ENCODE data around the gene METAP1. TPM values are rescaled to one million over a fixed set of nuclear protein-coding genes. Genes with fewer than 3 reads are reported as not detected.

METAP1 gene
- total and polyA plus RNA-seq, 2 of the 4 experiments (the other 2 are of a cell fraction), result 43.7 to 47.9 TPM

GRCh38 chr4:98959411-98959810, 36.1 kb upstream of the METAP1 start:
- no peaks in the 10 kb centered on the region for H3K9me3 ChIP-seq (ENCODE audit: control insufficient read depth, insufficient read depth, low read length)
- TF ChIP-seq USF2 (IDR thresholded peaks at IDR 0.05; ENCODE audit: low read depth, low read length), result no peak
- TF ChIP-seq MXI1 (IDR thresholded peaks at IDR 0.05; ENCODE audit: borderline replicate concordance, low read depth, low read length), result no peak
- no peak for TF ChIP-seq CEBPB (IDR thresholded peaks at IDR 0.05; ENCODE audit: low read depth, low read length)
- no peak for TF ChIP-seq FOS (IDR thresholded peaks at IDR 0.05; ENCODE audit: low read depth, low read length)
- TF ChIP-seq RCOR1 (IDR thresholded peaks at IDR 0.05; ENCODE audit: insufficient replicate concordance, low read length), result no peak
- no peak for TF ChIP-seq BHLHE40 (IDR thresholded peaks at IDR 0.05; ENCODE audit: low read depth, low read length)
- no peak for TF ChIP-seq RFX5 (IDR thresholded peaks at IDR 0.05; ENCODE audit: low read depth, low read length)
- no peak for TF ChIP-seq MAFK (IDR thresholded peaks at IDR 0.05; ENCODE audit: low read depth, low read length)
- TF ChIP-seq NFE2L2 (IDR thresholded peaks at IDR 0.05; ENCODE audit: low read depth, low read length), result no peak
- no peak for TF ChIP-seq MAZ (IDR thresholded peaks at IDR 0.05; ENCODE audit: borderline replicate concordance, low read depth, low read length)
- TF ChIP-seq ELK1 (IDR thresholded peaks at IDR 0.05; ENCODE audit: borderline replicate concordance, low read depth, low read length), result no peak
- no peak for TF ChIP-seq SMC3 (IDR thresholded peaks at IDR 0.05; ENCODE audit: low read depth, low read length)
- no peak for TF ChIP-seq CHD1 (IDR thresholded peaks at IDR 0.05; ENCODE audit: low read depth, low read length)
- TF ChIP-seq RAD21 (IDR thresholded peaks at IDR 0.05; ENCODE audit: low read length), result no peak
- TF ChIP-seq POLR2A (IDR thresholded peaks at IDR 0.05; ENCODE audit: low read depth, low read length), result no peak
- TF ChIP-seq CTCF (conservative IDR thresholded peaks at IDR 0.05; ENCODE audit: low read depth, low read length), result no peak
- H4K5ac ChIP-seq (ENCODE audit: low read depth, low read length), result no peak overlapping the region
- DNase-seq, result no peak
- no peak overlapping the region for H3K18ac ChIP-seq (ENCODE audit: low read depth, low read length)
- H3K27ac ChIP-seq (ENCODE audit: insufficient read depth, low read length), result no peak overlapping the region
- H2AFZ ChIP-seq (replicated peaks; ENCODE audit: low read length, poor library complexity), result no peak overlapping the region
- intact Hi-C loops (cut with micrococcal nuclease), result no loop called here
- in situ Hi-C loops (cut with MboI; ENCODE audit: low sequenced_read_pairs), result no loop called here
- POLR2A ChIA-PET (ENCODE audit: unreplicated experiment), result no interaction called here
- H2BK120ac ChIP-seq (ENCODE audit: low read depth, low read length), result no peak overlapping the region
- no peak overlapping the region for H3K56ac ChIP-seq (ENCODE audit: extremely low read depth, insufficient read depth, low read length)
- H2BK15ac ChIP-seq (ENCODE audit: low read depth, low read length), result no peak overlapping the region
- H3K27me3 ChIP-seq (ENCODE audit: control insufficient read depth, insufficient read depth, low read length), result no peaks in the 10 kb centered on the region
- dilution Hi-C loops (cut with HindIII; ENCODE audit: low sequenced_read_pairs, unreplicated experiment), result no loop called here
- CTCF ChIA-PET, result no interaction called here
- no peak overlapping the region for H3K4me2 ChIP-seq (ENCODE audit: low read depth, low read length)
- no peak overlapping the region for H3K4me3 ChIP-seq (ENCODE audit: insufficient read depth, low read depth, low read length)
- H2AK5ac ChIP-seq (ENCODE audit: low read depth, low read length), result no peak overlapping the region
- no peak for ATAC-seq (ENCODE audit: low read depth)
- WGBS, 2 experiments (ENCODE audit: extremely low coverage in 2 of 2, insufficient read length in 1 of 2), result no CpG with 5 or more reads among the region's 2 CpGs
- no TSS peak for BruUV-seq (replicated peaks)
- no peak overlapping the region for H4K8ac ChIP-seq (ENCODE audit: low read depth in 2 of 2, low read length in 2 of 2)
- H4K91ac ChIP-seq (ENCODE audit: insufficient read depth, low read depth, low read length), result no peak overlapping the region
- no peaks in the 10 kb centered on the region for H3K79me1 ChIP-seq (ENCODE audit: low read depth in 1 of 2, low read length in 2 of 2)
- peaks cover 3% of the 10 kb centered on the region; the same call in 1 of the 2 replicates for H3K4me1 ChIP-seq (ENCODE audit: control insufficient read depth, insufficient read depth, low read length)
- H3K9ac ChIP-seq (ENCODE audit: low read depth, low read length), result no peak overlapping the region
- H2AK9ac ChIP-seq (replicated peaks; ENCODE audit: low read depth, low read length, poor library complexity), result no peak overlapping the region
- no peak overlapping the region for H3K4ac ChIP-seq (ENCODE audit: low read depth, low read length)
- no peaks in the 10 kb centered on the region for H3K36me3 ChIP-seq (ENCODE audit: control insufficient read depth, insufficient read depth, low read length)
- no peak overlapping the region for H3K14ac ChIP-seq (replicated peaks; ENCODE audit: low read depth, low read length)
- no peak overlapping the region for H3K23ac ChIP-seq (ENCODE audit: low read depth, low read length)
- H4K20me1 ChIP-seq (ENCODE audit: insufficient read depth, low read length), result no peaks in the 10 kb centered on the region
- H3K9me1 ChIP-seq (ENCODE audit: insufficient read depth, low read length), result no peaks in the 10 kb centered on the region
- H2BK5ac ChIP-seq (ENCODE audit: low read depth, low read length, poor library complexity, severe bottlenecking), result no peak overlapping the region
- H2BK20ac ChIP-seq (ENCODE audit: low read depth, low read length), result no peak overlapping the region
